Left colon (tissue), 2 donors: ENCODE results near the gene CCDC87. TPM values are rescaled to one million over a fixed set of nuclear protein-coding genes. Genes with fewer than 3 reads are reported as not detected.
"Not testable (repeated sequence)": the region's sequence is repeated elsewhere in the genome, so short reads cannot be mapped to it uniquely, and the experiment has no call there.

ENCODE experiments used
- ATAC-seq: fragments of 200-7000 bp; cut with Tn5 transposase; one replicate; pipeline ENCODE4 v1.9.1; 2020; ENCODE audit warnings: mild to moderate bottlenecking, moderate library complexity
- DNase-seq, 2 donors: peaks; one replicate each; pipeline ENCODE4 v3.0.0-alpha.2; 2020
- intact Hi-C, 2 donors: fragments of 100-400 bp; cut with DNase I in 1 of 2; cut with micrococcal nuclease in 1 of 2; formaldehyde crosslinking; loops; one replicate each; pipeline versions ENCODE4 v1.11.2 to v1.14.0; 2022; cut with DNase I, micrococcal nuclease
- total RNA-seq, 2 donors: library from RNA; stranded (reverse); fragmentation: NEBNext Ultra II Directional; extraction: Animal tissue kit (Norgen Biotek cat#: 25700); gene quantifications; one replicate each; pipeline ENCODE4 v1.2.1, GENCODE V29; 2021
- donor health status: DM: no; HTN: no; CAD: no.
- donor health status: DM: yes; HTN: yes; CAD: no.

The CCDC87 gene
- total RNA-seq, 2 donors from 2014 or later = 0.22 to 0.46 TPM

GRCh38 chr11:66589315-66589714, 3.5 kb downstream of the CCDC87 start:
- intact Hi-C loops, ATAC-seq, DNase-seq: not testable (repeated sequence)

DNA sequence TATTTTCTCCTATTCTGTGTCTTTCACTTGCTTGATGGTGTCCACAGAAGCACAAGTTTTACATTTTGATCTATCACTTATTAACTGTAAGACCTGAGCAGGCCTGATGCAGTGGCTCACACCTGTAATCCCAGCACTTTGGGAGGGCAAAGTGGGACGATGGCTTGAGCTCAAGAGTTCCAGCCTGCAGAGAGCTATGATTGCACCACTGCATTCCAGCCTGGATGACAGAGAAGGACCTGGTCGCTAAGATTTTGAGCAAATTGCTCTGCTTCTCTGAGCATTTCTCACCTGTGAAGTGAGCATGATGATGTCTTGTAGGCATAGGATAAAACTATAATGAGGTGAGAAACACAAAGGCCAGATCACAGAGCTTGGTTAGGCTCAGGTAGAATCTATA, 6.7 kb downstream of the CCDC87 start:
- ATAC-seq = no peak
- intact Hi-C loops = no loop called here
- no peak for DNase-seq

DNA sequence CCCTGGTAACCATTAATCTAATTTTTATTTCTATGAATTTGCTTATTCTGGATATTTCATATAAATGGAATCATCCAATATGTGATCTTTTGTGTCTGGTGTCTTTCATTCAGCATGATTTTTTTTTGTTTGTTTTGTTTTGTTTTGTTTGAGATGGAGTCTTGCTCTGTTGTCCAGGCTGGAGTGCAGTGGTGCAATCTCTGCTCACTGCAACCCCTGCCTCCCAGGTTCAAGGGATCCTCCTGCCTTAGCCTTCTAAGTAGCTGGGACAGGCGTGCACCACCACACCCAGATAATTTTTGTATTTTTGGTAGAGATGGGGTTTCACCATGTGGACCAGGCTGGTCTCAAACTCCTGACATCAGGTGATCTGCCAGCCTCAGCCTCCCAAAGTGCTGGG, 7.4 kb downstream of the CCDC87 start:
- ATAC-seq, DNase-seq, intact Hi-C loops: not testable (repeated sequence)

DNA sequence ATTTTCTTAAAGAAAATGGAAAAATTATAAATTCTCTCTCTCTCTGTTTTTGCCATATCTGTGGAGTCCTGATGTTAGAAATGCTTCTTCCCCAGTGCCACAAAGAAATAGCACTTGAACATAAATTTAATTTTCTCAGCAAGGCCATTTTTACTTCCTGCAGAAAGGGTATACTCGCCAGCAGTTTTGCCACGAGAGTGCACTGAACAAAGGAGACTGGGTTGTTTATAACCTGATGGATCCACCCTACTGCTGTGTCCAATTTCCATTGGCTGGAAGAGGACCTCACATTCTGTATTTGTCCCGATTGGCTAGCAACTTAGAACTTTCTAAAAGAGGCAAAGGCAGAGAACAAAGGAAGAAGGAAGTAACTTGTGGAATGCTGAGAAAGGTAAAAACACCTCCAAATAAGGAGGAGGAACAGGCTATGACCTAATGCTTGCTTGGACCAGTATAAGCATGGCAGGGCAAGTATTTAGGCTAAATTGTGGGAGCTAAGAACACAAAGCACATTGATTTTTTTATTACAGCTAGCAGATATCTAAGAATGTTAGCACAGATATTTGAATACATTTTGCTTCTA, 10.2 kb downstream of the CCDC87 start:
- DNase-seq, ATAC-seq: not testable (repeated sequence)
- intact Hi-C loops = loop anchor here in 1 of 2 donors (5.0 kb wide), 1 partner anchor 95 kb away; the partner anchor contains the start of gene RBM4B

- intact Hi-C loops = loop anchor here in 1 of 2 donors (5.0 kb wide), 1 partner anchor 96 kb away; the partner anchor contains the start of gene RBM4B
- no peak for ATAC-seq
- DNase-seq = no peak
Observed at GRCh38 chr11:66581261-66581660, 11.6 kb downstream of the CCDC87 start.

DNA sequence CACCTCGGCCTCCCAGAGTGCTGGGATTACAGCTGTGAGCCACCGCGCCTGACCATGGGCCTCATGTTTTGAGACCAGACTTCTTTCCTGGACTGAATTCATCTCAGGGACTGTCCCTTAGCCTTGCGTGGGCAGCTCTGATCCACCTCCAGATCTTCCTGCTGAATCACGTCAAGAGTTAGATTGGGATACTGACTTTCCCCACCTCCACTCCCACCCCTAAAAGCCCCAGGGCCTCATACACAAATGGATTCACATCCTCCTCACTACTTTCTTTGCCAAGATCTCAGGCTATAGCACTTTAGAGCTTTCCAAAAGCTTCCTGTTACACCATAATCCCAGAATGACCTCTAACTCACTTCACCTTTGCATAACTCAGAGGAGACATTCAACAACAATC, 12.1 kb downstream of the CCDC87 start:
- ATAC-seq (no peak), DNase-seq (no peak)
- intact Hi-C loops = loop anchor here in 1 of 2 donors (5.0 kb wide), 1 partner anchor 96 kb away; the partner anchor contains the start of gene RBM4B

GRCh38 chr11:66579017-66579606, 13.8 kb downstream of the CCDC87 start:
- ATAC-seq (peak; percentile 82), DNase-seq (peak; percentile 59 to 85)
- intact Hi-C loops = no loop called here

DNA sequence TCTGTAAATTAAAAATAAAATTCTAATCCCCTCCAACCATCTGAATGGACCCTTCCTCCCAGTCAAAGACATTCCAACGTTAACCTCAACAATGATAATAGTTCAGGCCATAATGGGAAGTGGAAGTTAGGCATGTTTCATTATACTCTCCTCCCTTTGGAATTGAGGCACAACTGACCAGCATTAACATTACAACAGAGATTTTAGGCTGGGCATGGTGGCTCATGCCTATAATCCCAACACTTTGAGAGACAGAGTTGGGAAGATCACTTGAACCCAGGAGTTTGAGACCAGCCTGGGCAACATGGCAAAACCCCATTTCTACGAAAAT, 22.0 kb downstream of the CCDC87 start:
- ATAC-seq (no peak), DNase-seq (no peak)
- intact Hi-C loops = no loop called here

DNA sequence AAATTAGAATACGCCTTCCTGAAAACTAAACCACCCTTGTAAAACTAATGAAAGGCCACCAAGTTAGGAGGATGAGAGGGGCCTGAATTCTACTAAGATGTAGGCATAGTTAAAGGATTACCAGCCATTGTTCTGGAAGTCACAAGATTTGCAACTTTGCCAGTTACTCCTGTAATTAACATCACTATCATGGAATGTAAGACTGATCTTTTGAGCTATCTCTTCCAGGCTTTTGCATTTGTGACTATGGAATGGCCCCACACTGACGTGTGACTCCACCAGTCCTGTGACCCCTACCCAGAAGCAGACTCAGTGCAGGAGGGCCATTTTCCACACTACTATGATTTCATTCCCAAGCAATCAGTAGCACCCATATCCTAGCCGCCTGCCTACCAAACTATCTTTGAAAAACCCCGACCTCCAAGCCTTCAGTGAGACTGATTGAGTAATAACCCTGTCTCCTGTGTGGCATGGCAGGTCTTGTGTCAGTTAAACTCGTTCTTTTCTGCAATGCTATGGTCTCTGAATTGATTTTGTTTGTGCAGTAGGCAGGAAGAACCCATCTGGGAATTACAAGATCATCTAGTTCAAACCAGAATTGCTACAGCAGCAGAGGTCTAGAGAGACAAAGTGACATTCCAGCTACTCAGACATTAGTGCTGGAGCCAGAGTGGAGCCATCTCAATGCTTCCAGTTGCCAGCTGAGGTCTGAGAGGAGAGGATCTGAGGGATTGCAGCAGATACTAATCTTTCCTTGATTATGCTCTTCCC, 22.6 kb downstream of the CCDC87 start:
- intact Hi-C loops = no loop called here
- DNase-seq = no peak
- ATAC-seq = no peak

- intact Hi-C loops = loop anchor here in 1 of 2 donors (10.0 kb wide), 1 partner anchor 116 kb away; no protein-coding TSS in a partner anchor
- DNase-seq (no peak), ATAC-seq (no peak)
Observed at GRCh38 chr11:66569076-66569475, 23.8 kb downstream of the CCDC87 start.

DNA sequence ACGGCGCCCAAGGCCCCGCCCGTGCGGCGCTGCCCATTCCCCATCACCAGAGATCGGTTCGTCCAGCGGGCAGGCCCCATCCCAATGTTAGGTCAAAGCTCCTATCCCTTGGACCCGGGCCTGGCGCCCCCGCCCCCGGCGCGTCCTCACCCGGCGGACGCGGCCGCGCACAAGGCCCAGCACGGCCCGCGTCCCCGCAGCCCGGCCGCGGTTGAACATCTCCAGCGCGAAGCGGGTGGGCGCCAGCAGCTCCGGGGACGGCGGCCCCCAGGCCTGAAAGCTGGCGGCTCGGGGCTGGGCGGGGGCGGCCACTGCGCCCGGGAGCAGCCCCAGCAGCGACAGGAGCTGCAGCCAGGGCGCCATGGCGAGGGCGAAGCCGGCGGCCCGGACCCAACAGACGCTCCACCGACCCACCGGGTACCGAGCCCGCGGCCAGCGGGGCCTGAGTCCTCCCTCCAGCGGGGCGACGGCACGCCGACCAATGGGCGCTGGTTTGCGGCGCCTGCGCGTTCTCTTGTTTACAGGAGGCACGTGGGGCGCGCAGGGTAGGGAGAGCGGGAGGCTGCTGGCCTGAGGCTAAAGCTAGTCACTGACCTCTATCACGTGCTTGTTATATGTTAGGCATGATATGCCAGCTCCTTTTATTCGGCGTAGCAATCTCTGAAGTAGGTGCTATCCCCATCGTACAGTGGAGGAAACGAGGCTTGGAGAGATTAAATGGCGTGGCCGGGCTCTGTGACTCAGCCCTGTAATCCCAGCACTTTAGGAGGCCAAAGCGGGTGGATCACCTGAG, 24.5 kb downstream of the CCDC87 start, which contains the start of gene CTSF:
CTSF (minus strand) TSS at position 483 of the 793 bp plus-strand sequence; CDS start at position 363, 120 bp downstream.
- ATAC-seq (peak; percentile 99), DNase-seq (peak; percentile 84 to 85)
- intact Hi-C loops = loop anchor here in 1 of 2 donors (10.0 kb wide), 1 partner anchor 116 kb away; no protein-coding TSS in a partner anchor

DNA sequence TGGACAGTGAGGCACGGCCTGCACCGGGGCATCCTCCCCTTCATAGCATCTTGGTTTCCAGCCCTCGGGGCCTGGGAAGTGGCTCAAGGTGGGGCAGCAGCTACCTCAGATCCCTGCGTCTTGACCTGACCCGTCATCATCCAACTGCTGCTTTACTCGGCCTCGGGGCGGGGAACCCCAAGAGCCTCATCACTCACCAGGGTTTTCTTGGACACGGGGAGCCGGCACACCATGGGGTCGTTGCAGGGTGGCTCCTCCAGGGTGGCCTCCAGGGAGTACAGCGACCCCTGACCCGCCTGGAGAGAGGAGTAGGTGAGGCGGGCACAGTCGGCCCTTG, 25.1 kb downstream of the CCDC87 start:
- ATAC-seq = no peak
- intact Hi-C loops = loop anchor here in 1 of 2 donors (10.0 kb wide), 1 partner anchor 117 kb away; no protein-coding TSS in a partner anchor
- no peak for DNase-seq

DNA sequence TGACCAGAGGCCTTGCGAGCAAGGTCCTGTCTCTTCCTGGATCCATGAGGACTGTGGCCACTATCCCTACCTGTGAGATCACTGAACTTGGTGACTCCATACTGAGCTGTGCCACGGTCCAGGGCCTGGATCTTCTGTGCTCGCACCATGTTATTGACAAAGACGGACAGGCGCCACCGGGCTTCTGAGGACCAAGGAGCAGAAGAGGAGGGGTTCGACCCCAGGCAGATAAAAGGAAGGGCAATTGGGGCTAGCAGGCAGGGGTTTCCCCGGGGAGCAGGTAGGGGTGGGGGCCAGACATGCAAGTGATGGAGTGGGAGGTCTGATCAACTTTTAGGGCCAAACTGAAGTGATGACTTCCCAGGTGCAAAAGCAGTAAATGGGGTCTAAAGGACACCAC, 26.6 kb downstream of the CCDC87 start:
- ATAC-seq (no peak), DNase-seq (no peak)
- intact Hi-C loops = loop anchor here in 1 of 2 donors (10.0 kb wide), 1 partner anchor 119 kb away; no protein-coding TSS in a partner anchor

DNA sequence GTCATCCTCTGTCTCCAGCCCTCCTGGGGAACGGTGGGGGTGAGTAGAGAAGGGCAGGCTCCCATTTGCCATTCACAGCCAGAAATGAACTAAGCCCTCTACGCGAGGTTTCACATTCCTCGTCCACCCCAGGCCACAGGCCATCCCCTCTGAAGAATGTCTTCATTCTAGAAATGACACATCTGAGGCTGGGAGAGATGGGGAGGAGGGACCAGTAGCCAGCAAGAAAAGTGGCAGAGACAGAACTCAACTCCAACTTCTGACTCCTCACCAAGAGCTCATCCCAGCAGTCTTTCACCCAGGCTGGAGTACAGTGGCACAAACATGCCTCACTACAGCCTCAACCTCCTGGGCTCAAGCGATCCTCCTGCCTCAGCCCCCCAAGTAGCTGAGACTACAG, 27.9 kb downstream of the CCDC87 start:
- intact Hi-C loops = loop anchor here in 1 of 2 donors (10.0 kb wide), 1 partner anchor 120 kb away; no protein-coding TSS in a partner anchor
- no peak for ATAC-seq
- DNase-seq = no peak

DNA sequence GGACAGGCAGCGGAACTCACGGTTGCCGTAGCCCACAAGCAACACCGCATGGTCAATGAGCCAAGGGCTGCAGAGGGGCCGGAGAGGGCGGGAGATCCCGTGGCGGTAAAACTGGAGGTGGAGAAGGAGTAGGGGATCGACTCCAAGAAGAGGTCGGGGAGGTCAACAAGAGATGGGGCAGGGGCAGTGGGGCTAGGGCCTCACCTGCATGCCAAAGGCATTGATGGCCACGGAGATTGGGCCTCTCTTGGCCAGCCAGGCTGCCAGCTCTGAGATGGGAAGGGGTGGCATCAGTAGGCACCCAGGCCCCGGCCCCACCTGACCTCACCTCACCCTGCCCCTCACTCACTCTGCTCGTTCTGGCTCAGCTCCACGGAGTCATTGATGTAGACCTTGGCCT, 28.3 kb downstream of the CCDC87 start:
- intact Hi-C loops = loop anchor here in 1 of 2 donors (10.0 kb wide), 1 partner anchor 120 kb away; no protein-coding TSS in a partner anchor
- ATAC-seq = no peak

DNA sequence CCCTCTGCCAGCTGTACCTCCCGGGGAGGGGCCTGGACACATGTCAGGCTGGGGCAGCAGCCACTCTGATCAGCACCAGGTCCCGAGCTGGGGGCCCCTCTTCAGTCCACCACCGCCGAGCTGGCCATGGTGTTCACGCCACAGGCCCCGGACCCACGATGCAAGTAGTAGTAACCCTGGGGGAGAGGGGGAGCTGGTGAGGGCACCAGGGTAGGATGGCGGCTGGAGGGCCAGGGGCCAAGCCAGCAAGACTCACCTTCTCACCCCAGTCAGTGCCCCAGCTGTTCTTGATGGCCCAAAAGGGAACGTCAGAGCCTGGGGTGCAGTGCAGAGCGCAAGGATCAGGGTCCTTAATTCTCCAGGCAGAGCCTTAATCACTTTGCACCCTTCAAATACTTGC, 29.0 kb downstream of the CCDC87 start:
- intact Hi-C loops = loop anchor here in 1 of 2 donors (10.0 kb wide), 1 partner anchor 121 kb away; no protein-coding TSS in a partner anchor
- DNase-seq (no peak), ATAC-seq (no peak)

More for the DNA sequence above, 28.3 kb downstream of the CCDC87 start:
- no peak for DNase-seq

GRCh38 chr11:66562907-66563583, 29.8 kb downstream of the CCDC87 start:
- intact Hi-C loops = loop anchor here in 1 of 2 donors (10.0 kb wide), 1 partner anchor 122 kb away; no protein-coding TSS in a partner anchor
- DNase-seq (no peak), ATAC-seq (no peak)

DNA sequence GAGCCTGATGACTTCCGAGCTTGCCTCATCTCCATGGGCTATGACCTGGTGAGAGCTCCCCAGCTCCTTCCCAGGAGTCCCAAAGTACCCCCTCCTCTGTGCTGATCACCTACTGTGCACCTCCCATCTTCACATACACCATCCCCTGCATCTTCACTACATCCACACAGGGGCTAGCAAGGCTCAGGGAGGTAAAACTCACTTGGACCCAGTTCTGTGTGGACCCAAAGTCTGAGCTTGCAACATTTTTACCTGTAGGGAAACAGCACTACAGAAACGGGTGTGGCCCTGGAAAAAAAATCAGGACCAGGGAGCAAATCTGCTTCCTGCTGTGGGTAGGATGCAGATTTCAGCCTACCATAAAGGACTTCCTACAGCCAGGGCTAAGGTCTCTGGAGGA, 30.6 kb downstream of the CCDC87 start:
- intact Hi-C loops = loop anchor here in 1 of 2 donors (10.0 kb wide), 1 partner anchor 123 kb away; no protein-coding TSS in a partner anchor
- DNase-seq (no peak), ATAC-seq (no peak)
